Measurements from ENCODE around the gene MRPL19. TPM values are rescaled to one million over a fixed set of nuclear protein-coding genes. Genes with fewer than 3 reads are reported as not detected.

The MRPL19 gene
- total RNA-seq, 1 experiment from 2014 or later: 65.3 TPM

GRCh38 chr2:75607988-75608683 is 38.4 kb upstream of the MRPL19 start:
- Histone ChIP-seq H3K4me3 (replicated peaks in 1 of 2; ENCODE audit: low read depth in 1 of 2, low read length in 2 of 2) (no peak overlapping the region), H4K20me1 (ENCODE audit: insufficient read depth) (no peaks in the 10 kb centered on the region), H3K4me1 (ENCODE audit: control insufficient read depth in 1 of 2, insufficient read depth in 2 of 2, low read length in 2 of 2) (peaks cover 5 to 10% of the 10 kb centered on the region in 2 experiments), H3K9me3 (ENCODE audit: control insufficient read depth in 1 of 2, insufficient read depth in 1 of 2, low read depth in 1 of 2, low read length in 2 of 2) (no peaks in the 10 kb centered on the region), H3K4me2 (ENCODE audit: low read length) (no peak overlapping the region; the same call in 1 of the 2 replicates), H3K9me2 (ENCODE audit: insufficient read depth) (no peaks in the 10 kb centered on the region), H3K79me2 (ENCODE audit: insufficient read depth, low read length) (no peaks in the 10 kb centered on the region), H3K36me3 (ENCODE audit: control insufficient read depth in 1 of 2, insufficient read depth in 2 of 2, low read length in 2 of 2) (no peaks in the 10 kb centered on the region), H2AFZ (ENCODE audit: low read depth, low read length, poor library complexity, severe bottlenecking) (no peak overlapping the region), H3K27me3 (ENCODE audit: insufficient read depth, low read length) (peaks cover 17% of the 10 kb centered on the region; the same call in 1 of the 2 replicates), H3K27ac (ENCODE audit: low read depth, low read length) (no peak overlapping the region), H3K9ac (ENCODE audit: low read length) (no peak overlapping the region)
- POLR2A ChIA-PET: no interaction called here
- BruUV-seq (replicated peaks): no TSS peak
- TF ChIP-seq ZNF274 (IDR thresholded peaks at IDR 0.05; ENCODE audit: low read depth, low read length): no peak
- TF ChIP-seq CEBPB (IDR thresholded peaks at IDR 0.05; ENCODE audit: low read depth): no peak
- TF ChIP-seq ZFX (IDR thresholded peaks at IDR 0.05): no peak
- TF ChIP-seq POLR2A (IDR thresholded peaks at IDR 0.05; ENCODE audit: borderline replicate concordance, extremely low read depth, insufficient read depth, insufficient read length): no peak
- TF ChIP-seq ATF3 (IDR thresholded peaks at IDR 0.05): no peak
- no peak for TF ChIP-seq CTCF (IDR thresholded peaks at IDR 0.05 in 2 of 3, conservative IDR thresholded peaks at IDR 0.05 in 1 of 3; ENCODE audit: borderline replicate concordance in 1 of 3, insufficient read depth in 1 of 3, low read depth in 2 of 3, low read length in 2 of 3)
- TF ChIP-seq FOSL1 (IDR thresholded peaks at IDR 0.05; ENCODE audit: low read depth): no peak
- no peak for TF ChIP-seq ZBTB33 (IDR thresholded peaks at IDR 0.05; ENCODE audit: extremely low read depth, insufficient replicate concordance, low read length)
- no peak for TF ChIP-seq SP1 (IDR thresholded peaks at IDR 0.05; ENCODE audit: low read depth)
- no peak for TF ChIP-seq YY1 (IDR thresholded peaks at IDR 0.05; ENCODE audit: extremely low read depth, insufficient replicate concordance, low read depth, low read length)
- TF ChIP-seq REST (IDR thresholded peaks at IDR 0.05; ENCODE audit: low read depth): no peak
- TF ChIP-seq EZH2 (IDR thresholded peaks at IDR 0.05): no peak
- TF ChIP-seq JUND (IDR thresholded peaks at IDR 0.05): no peak
- no peak for TF ChIP-seq EGR1 (IDR thresholded peaks at IDR 0.05; ENCODE audit: low read depth)
- TF ChIP-seq MAX (IDR thresholded peaks at IDR 0.05): no peak
- no peak for TF ChIP-seq SRF (IDR thresholded peaks at IDR 0.05; ENCODE audit: low read depth)
- TF ChIP-seq CBX3 (IDR thresholded peaks at IDR 0.05; ENCODE audit: low read depth): no peak
- no peak for TF ChIP-seq SIN3A (IDR thresholded peaks at IDR 0.05; ENCODE audit: low read depth)
- no peak for TF ChIP-seq TCF7L2 (IDR thresholded peaks at IDR 0.05; ENCODE audit: borderline replicate concordance, extremely low read depth, insufficient read depth, insufficient read length)
- DNase-seq (ENCODE audit: low read depth, low spot score): no peak
- intact Hi-C loops (cut with micrococcal nuclease): loop anchor here (5.0 to 10.0 kb wide), 2 partner anchors 543 to 686 kb away; no protein-coding TSS in a partner anchor
- ATAC-seq: no peak
- CTCF ChIA-PET: interaction anchor here (0.7 to 1.9 kb wide), 6 partner anchors 11 to 143 kb away, joined by 3 to 13 read pairs (median 4); no protein-coding TSS in a partner anchor
- RAD21 ChIA-PET (ENCODE audit: low non-redundant PET in 1 of 2, low total read pairs in 2 of 2, uncharacterized antibody in 2 of 2, unreplicated experiment in 2 of 2): no interaction called here

Data from HCT116 (cell line).